ENCODE results near the gene ZSWIM5. TPM values are rescaled to one million over a fixed set of nuclear protein-coding genes. Genes with fewer than 3 reads are reported as not detected.

Gene ZSWIM5
- total and polyA plus RNA-seq, 9 of the 15 experiments (the other 6 are each of a cell fraction or from before 2014, with no cell fraction given): under 0.01 to 0.07 (median 0.03) TPM; not detected in 3

DNA sequence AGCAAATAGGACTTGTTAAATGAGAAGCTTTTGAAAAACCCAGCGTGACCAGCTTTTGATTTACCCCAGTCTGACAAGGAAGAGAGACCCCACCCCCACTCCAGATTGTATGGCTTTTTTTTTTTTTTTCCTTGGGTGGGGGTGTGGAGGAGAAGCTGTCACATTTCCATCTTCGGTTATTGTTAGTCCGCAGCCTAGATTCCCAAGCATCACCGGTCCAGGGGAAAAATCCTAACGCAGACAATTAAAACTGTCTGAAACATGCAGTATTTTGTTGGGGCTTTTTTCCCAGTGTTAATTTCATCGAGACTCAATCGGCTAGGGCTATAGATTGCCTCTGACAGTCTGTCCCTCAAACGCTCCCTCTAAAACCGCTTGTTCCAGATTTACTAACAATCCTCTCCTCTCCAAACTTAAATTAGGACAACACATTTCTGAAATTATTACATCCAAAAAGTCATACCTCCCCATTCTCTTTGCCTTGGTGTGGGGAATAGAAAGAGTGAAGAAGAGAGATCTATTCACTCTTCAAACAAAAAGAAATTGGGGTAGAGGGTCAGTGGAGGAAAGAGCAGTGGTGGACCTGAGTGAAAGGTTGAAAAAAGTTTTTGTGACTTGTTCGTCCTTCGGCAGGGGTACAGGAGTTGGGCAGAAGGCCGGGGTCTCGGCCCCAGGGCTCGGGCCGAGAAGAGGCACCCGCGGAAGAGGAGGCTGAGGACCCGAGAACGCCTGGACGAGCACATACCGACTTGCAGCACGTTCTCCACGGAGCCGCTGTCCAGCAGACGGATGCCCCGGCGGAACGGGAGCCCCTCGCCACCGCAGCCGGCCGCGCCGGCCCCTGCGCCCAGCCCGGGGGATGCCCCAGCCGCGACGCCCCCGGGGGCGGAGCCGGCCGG, 1.1 kb downstream of the ZSWIM5 start (continued):
- TF ChIP-seq, protein P1, sequence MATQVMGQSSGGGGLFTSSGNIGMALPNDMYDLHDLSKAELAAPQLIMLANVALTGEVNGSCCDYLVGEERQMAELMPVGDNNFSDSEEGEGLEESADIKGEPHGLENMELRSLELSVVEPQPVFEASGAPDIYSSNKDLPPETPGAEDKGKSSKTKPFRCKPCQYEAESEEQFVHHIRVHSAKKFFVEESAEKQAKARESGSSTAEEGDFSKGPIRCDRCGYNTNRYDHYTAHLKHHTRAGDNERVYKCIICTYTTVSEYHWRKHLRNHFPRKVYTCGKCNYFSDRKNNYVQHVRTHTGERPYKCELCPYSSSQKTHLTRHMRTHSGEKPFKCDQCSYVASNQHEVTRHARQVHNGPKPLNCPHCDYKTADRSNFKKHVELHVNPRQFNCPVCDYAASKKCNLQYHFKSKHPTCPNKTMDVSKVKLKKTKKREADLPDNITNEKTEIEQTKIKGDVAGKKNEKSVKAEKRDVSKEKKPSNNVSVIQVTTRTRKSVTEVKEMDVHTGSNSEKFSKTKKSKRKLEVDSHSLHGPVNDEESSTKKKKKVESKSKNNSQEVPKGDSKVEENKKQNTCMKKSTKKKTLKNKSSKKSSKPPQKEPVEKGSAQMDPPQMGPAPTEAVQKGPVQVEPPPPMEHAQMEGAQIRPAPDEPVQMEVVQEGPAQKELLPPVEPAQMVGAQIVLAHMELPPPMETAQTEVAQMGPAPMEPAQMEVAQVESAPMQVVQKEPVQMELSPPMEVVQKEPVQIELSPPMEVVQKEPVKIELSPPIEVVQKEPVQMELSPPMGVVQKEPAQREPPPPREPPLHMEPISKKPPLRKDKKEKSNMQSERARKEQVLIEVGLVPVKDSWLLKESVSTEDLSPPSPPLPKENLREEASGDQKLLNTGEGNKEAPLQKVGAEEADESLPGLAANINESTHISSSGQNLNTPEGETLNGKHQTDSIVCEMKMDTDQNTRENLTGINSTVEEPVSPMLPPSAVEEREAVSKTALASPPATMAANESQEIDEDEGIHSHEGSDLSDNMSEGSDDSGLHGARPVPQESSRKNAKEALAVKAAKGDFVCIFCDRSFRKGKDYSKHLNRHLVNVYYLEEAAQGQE (IDR thresholded peaks at IDR 0.05; ENCODE audit: borderline replicate concordance): peak; percentile 80
- TF ChIP-seq, protein P1 (CRISPR knock-in tag; IDR thresholded peaks at IDR 0.05; ENCODE audit: low read depth): peak; percentile 75; the same call in 1 of the 2 replicates
- TF ChIP-seq ZNF384 (IDR thresholded peaks at IDR 0.05; ENCODE audit: low read depth, low read length) (peak; percentile 45; the same call in 1 of the 2 replicates), TEAD1 (CRISPR knock-in tag; IDR thresholded peaks at IDR 0.05) (0 out of 4 replicates have a peak, but pooled peaks of 1 of the 2 experiments have one; percentile 9)
